ENCODE data around the gene PDCD1.

Gene PDCD1

DNA sequence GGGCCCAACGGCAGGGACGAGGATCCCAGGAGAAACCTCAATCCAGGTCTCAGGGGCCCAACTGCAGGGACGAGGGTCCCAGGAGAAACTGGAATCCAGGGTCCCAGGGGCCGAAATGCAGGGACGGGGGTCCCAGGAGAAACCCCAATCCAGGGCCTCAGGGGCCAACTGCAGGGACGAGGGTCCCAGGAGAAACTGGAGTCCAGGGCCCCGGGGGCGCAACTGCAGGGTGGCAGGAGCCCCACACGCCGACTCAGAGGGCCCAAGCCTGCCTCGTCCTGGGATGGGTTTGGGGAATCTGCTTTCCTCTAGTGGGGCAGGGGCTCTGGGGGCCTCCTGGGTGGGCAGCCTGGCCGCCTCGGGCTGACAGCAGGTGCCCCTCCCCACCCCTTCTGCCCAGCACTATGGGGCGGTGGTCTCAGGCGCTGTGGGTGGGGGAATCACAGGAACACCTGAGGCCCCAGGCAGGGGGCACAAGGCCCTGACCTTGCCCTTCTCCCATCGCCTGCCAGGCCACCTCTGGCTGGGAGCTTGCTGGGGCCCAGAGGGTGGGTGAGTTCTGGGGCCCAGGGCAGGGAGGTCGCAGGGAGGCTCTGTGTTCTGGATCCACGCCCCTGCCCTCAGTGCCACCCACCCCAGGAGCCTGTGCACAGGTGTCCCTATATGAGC, 18.0 kb upstream of the PDCD1 start:
- DNase-seq: no peak

GRCh38 chr2:241875754-241876527, 17.2 kb upstream of the PDCD1 start:
- DNase-seq: peak; percentile 58

- no peak for DNase-seq
Observed at GRCh38 chr2:241874277-241874925, 15.7 kb upstream of the PDCD1 start.

DNA sequence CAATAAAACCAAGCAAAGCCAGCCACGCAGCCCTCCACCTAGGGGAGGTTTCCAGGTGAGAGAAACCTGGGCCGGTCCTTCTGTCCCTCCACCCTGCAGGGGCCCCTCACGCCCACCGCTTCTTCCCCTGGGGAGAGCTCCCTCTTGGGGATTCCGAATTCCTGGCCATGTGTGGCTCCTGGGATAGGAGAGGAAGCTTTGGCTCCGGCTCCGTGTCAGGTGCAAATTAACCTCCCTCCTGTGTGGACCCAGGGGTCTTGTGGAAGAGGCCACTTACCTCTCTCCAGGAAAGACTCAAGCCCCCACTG, 15.1 kb upstream of the PDCD1 start:
- no peak for DNase-seq

GRCh38 chr2:241873081-241873802, 14.5 kb upstream of the PDCD1 start:
- DNase-seq: no peak

- DNase-seq: no peak
Observed at GRCh38 chr2:241872313-241872642, 13.6 kb upstream of the PDCD1 start.

- DNase-seq: no peak
Observed at GRCh38 chr2:241871538-241872312, 13.0 kb upstream of the PDCD1 start.

DNA sequence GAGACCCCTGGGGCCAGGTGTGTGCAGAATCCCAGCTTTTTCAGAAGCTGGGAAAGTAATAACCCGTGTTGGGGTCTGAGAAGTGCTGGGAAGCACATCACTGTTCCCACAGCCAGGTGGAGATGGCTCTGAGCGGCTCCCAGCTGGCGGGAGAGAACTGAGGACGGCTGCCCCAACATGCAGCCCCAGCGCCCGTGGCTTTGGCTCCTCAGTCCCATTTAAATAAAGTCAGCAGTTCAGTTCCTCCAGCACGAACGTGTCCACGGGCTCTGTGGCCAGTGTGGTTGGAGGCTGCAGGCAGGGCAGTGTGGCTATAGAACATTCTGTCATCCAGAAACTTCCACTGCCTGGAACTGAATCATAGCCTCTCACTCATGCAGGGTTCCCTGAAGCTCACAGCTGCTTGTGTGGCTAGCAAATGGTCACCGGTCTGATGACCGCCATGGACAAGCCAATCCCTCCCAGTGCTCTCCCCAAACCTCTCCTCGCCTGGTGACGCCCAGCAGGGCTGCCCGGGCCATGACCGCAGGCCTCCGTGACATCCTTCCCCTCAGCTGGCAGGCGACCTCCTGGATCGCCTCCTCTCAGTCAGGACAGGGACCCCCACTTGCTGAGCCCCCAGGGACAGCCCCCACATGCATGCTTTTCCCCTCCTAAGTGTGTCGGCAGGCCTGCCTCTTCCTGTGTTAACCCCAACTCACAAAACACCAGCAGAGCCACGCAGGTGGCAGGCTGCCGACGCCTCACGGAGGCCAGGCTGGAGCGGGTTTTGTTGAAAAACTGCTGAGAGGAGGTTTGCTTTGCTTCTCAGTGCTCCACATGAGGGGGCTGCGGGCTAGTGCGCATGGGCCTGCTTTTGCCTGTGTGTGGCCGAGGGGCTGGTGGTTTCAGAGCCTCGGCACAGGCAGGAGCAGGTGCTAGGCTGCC, 12.2 kb upstream of the PDCD1 start:
- no peak for DNase-seq

DNA sequence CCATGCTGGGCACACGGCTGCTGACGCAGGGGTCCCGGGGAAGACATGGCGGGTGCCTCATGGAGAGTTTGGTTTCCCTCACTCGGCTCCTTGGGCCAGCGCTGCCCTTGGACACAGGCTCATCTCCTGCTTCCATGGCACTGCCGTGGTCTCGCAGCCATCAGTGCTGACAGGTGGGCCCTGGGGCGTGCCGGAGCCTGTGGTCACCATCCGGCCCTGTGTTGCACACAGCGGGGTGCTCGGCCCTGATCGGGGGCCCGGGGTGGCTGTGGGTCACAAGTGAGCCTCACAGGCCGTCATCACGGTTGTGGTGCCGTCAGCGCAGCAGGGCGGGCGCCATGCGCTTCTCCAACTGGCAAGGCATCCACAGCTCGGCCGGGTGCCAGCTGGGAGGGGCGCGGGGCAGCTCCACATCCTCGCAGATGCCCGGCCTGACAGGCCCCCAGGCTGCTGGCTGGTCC, 11.4 kb upstream of the PDCD1 start:
- no peak for DNase-seq

DNA sequence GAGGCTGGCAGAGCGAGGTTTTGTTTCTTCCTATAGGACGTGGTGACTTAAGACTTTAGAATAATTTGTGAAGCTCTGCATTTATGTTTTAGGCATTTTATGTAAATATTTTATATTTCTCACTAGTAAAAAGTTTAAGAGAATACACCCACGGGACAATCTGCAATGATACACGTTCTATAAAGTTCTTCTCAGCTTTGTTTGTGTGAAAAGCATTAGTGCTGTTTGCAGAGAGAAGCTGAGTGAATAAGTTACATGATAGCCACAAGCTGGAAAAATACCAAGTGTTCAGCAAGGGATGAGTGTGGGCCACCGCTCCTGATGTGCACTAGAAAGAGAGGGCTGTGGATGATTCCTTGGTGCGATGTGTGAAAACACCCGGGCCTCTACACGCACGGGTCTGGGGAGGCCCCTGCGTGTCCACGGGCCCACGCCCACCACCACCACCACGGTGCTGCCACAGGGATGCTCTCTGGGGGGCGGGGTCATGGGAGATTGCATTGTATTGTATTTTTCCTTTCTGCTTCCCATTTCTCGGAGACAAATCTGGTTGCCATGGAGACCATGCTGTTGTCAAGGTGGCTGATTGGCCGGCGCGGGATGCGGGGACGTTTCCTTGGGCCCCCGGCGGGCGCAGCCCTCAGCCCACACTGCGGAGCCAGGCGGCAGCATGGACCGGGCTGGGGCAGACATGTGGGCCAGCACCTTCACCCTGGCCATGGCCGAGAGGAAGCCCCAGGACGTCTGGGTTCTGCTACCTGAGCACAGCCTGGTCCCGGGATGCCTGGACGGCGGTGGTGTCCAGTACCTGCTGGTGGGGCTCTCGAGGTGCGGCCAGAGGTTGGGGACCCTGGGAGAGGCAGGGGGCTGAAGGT, 10.6 kb upstream of the PDCD1 start, which contains the start of gene RTP5:
RTP5 (plus strand) TSS at position 643 of the 875 bp plus-strand sequence; CDS start at position 671, 28 bp downstream.
- no peak for DNase-seq

DNA sequence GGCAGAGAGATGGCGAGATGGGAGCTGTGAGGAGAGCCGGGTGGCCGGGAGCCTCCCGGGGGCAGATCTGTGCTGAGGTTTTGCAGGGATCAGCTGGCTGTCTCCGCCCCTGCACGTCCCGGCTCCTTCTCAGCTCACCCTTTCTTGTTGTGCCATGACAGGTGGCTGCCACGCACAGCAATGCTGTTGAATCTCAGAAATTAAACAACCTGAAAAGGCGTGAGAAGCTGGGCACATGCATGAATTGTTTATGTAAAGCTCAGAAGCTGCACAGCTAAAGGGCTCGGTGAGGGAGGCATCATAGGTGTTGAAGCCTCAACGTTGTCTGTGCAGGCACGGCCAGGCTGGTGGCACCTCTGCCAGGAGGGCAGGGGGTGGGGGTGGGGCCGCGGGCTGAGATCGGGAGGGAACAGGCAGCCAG, 10.0 kb upstream of the PDCD1 start:
- no peak for DNase-seq

GRCh38 chr2:241867776-241868420, 9.2 kb upstream of the PDCD1 start:
- no peak for DNase-seq

GRCh38 chr2:241866790-241867645, 8.3 kb upstream of the PDCD1 start:
- DNase-seq: no peak

DNA sequence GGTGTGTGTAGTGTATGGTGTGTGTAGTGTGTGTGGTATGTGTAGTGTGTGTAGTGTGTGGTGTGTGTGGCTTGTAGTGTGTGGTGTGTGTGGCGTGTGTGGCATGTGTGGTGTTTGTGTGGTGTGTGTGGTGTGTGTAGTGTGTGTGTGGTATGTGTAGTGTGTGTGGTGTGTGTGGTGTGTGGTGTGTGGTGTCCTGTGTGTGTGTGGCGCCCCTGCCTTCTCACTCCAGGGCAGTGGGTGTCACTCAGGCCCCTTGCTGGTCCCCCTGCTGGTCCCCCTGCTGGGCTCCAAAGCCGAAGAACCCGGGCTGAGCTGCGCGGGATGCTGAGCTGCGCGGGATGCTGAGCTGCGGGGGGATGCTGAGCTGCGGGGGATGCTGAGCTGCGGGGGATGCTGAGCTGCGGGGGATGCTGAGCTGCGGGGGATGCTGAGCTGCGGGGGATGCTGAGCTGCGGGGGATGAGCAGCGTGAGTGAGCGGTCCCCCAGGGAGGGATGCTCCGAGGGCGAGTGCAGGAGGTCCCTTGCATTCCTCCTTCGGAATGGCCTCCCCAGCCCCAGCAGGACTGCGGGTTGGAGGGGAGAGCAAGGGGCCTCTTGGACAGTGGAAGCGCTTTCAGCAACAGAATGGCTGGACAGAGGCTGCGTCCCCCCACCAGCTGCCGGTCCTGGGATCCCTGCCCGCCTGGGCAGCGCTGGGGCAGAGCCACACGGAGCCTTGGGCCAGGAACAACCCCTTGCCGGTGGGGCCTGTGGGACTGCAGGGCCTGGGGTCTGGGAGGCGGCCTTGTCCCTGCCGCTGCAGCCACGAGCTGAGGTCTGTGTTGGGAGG, 7.5 kb upstream of the PDCD1 start:
- DNase-seq: no peak

- DNase-seq: no peak
Observed at GRCh38 chr2:241865416-241865956, 6.8 kb upstream of the PDCD1 start.

DNA sequence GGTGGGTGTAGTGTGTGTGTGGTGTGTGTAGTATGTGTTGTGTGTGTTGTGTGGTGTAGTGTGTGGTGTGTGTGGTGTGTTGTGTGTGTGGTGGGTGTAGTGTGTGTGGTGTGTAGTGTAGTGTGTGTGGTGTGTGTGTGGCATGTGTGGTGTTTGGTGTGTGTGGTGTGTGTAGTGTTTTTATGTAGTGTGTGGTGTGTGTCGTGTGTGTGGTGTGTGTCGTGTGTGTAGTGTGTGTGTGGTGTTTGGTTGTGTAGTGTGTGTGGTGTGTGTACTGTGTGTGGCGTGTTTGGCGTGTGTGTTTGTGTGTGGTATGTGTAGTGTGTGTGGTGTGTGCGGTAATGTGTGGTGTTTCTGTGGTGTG, 6.1 kb upstream of the PDCD1 start:
- DNase-seq: no peak

GRCh38 chr2:241864168-241864849, 5.6 kb upstream of the PDCD1 start:
- DNase-seq: no peak

Data from MV-4-11 (cell line).